HG03097 (cell line): ENCODE results near the gene DHRS11.

Experiments used
- ATAC-seq: cut with Tn5 transposase; IDR thresholded peaks from one replicate; pipeline ENCODE4 v1.9.1; 2021; ENCODE audit not compliant: unreplicated experiment, low FRiP score

DHRS11 gene

GRCh38 chr17:36643086-36643685 is 51.5 kb downstream of the DHRS11 start:
- ATAC-seq: no peak

- ATAC-seq: no peak
These were observed 53.7 kb downstream of the DHRS11 start for GRCh38 chr17:36645422-36645821.

- no peak for ATAC-seq
These were observed 56.0 kb downstream of the DHRS11 start for GRCh38 chr17:36647636-36648035.

GRCh38 chr17:36650096-36650775 is 58.6 kb downstream of the DHRS11 start:
- no peak for ATAC-seq
